NT2/D1 (cell line): ENCODE data around the gene CABP2.

ENCODE experiments used
- DNase-seq: peaks from one replicate; pipeline ENCODE4 v3.0.0-alpha.2; 2011; ENCODE audit warnings: low read depth, low spot score
- H3K27me3 ChIP-seq: 2 replicates; pipeline ENCODE4 v1.6.0; 2011; ENCODE audit warnings: mild to moderate bottlenecking; ENCODE audit not compliant: insufficient read length, insufficient read depth
- H3K36me3 ChIP-seq: 2 replicates; pipeline ENCODE4 v1.6.1; 2011; ENCODE audit warnings: mild to moderate bottlenecking, low read length, mixed read lengths; ENCODE audit not compliant: insufficient read depth, insufficient read length
- H3K4me1 ChIP-seq: 2 replicates; pipeline ENCODE4 v1.5.1; 2011; ENCODE audit not compliant: insufficient read depth, insufficient read length
- H3K4me3 ChIP-seq: 2 replicates; pipeline ENCODE4 v1.5.1; 2011; ENCODE audit warnings: low read depth; ENCODE audit not compliant: insufficient read length
- H3K9ac ChIP-seq: 2 replicates; pipeline ENCODE4 v1.6.0; 2011; ENCODE audit warnings: low read depth; ENCODE audit not compliant: insufficient read length
- H3K9me3 ChIP-seq: 2 replicates; pipeline ENCODE4 v1.5.1; 2011; ENCODE audit warnings: mild to moderate bottlenecking, low read length; ENCODE audit not compliant: insufficient read depth
- SUZ12 ChIP-seq: IDR thresholded peaks from 2 replicates; pipeline ENCODE4 v1.6.1; 2011; ENCODE audit not compliant: insufficient read length, insufficient read depth; ENCODE audit errors: extremely low read depth
- YY1 ChIP-seq: IDR thresholded peaks from 2 replicates; pipeline ENCODE4 v1.6.1; 2011; ENCODE audit not compliant: insufficient read length, insufficient read depth
- ZNF274 ChIP-seq: IDR thresholded peaks from 2 replicates; pipeline ENCODE4 v1.6.1; 2011; ENCODE audit warnings: mild to moderate bottlenecking, low read depth, low read length

The CABP2 gene

GRCh38 chr11:67472882-67473281 lies 50.4 kb downstream of the CABP2 start:
- no peak for TF ChIP-seq YY1
- TF ChIP-seq SUZ12 = no peak
- no peak for TF ChIP-seq ZNF274
- H3K36me3 ChIP-seq = no peaks in the 10 kb centered on the region
- H3K9ac ChIP-seq = no peak overlapping the region
- H3K4me3 ChIP-seq = no peak overlapping the region
- H3K27me3 ChIP-seq = no peaks in the 10 kb centered on the region
- H3K4me1 ChIP-seq = peaks cover 8% of the 10 kb centered on the region
- peaks cover 13% of the 10 kb centered on the region; the same call in 1 of the 2 replicates for H3K9me3 ChIP-seq
- DNase-seq = no peak

- Histone ChIP-seq H3K4me3 (no peak overlapping the region), H3K9ac (no peak overlapping the region), H3K36me3 (no peaks in the 10 kb centered on the region), H3K27me3 (no peaks in the 10 kb centered on the region), H3K9me3 (no peaks in the 10 kb centered on the region; the same call in 1 of the 2 replicates), H3K4me1 (peaks cover 21% of the 10 kb centered on the region)
- TF ChIP-seq ZNF274 (no peak), YY1 (no peak), SUZ12 (no peak)
- no peak for DNase-seq
These were observed 52.8 kb downstream of the CABP2 start for GRCh38 chr11:67470337-67471002.

- DNase-seq = no peak
- no peaks in the 10 kb centered on the region for H3K27me3 ChIP-seq
- peak overlapping the region; percentile 84 for H3K4me3 ChIP-seq
- H3K36me3 ChIP-seq = no peaks in the 10 kb centered on the region
- peaks cover 24% of the 10 kb centered on the region for H3K4me1 ChIP-seq
- TF ChIP-seq SUZ12 = no peak
- TF ChIP-seq ZNF274 = no peak
- no peak for TF ChIP-seq YY1
- peak overlapping the region; percentile 84 for H3K9ac ChIP-seq
- no peaks in the 10 kb centered on the region for H3K9me3 ChIP-seq
These were observed 53.8 kb downstream of the CABP2 start for GRCh38 chr11:67469508-67469811.
